Measurements from ENCODE around the gene RAB3C. TPM values are rescaled to one million over a fixed set of nuclear protein-coding genes. Genes with fewer than 3 reads are reported as not detected.

RAB3C gene
- total and polyA plus RNA-seq, 2 donors (not counting 1 experiment from before 2014, with no cell fraction given), result not detected

GRCh38 chr5:58543723-58544122 lies 39.2 kb upstream of the RAB3C start:
- DNase-seq (ENCODE audit: low read depth in 2 of 2), result no peak
- Histone ChIP-seq H3K79me2 (ENCODE audit: control insufficient read depth, insufficient read depth, low read length) (no peaks in the 10 kb centered on the region), H2AFZ (ENCODE audit: low read length) (no peak overlapping the region)

GRCh38 chr5:58544195-58544594 lies 38.7 kb upstream of the RAB3C start:
- Histone ChIP-seq H3K9ac (ENCODE audit: insufficient read depth, low read length) (no peak overlapping the region), H4K20me1 (ENCODE audit: control insufficient read depth, extremely low read depth, insufficient read depth, low read length) (no peaks in the 10 kb centered on the region), H3K27ac (ENCODE audit: insufficient read depth, low read length) (no peak overlapping the region), H3K4me3 (replicated peaks in 1 of 4; ENCODE audit: control extremely low read depth in 1 of 4, insufficient read depth in 1 of 4, low read depth in 3 of 4, low read length in 4 of 4) (no peak overlapping the region), H3K4me2 (ENCODE audit: extremely low read depth, insufficient read depth, low read length) (no peak overlapping the region), H3K27me3 (ENCODE audit: control insufficient read depth, insufficient read depth, low read length) (no peaks in the 10 kb centered on the region), H3K9me3 (ENCODE audit: control insufficient read depth, insufficient read depth, low read depth, low read length) (no peaks in the 10 kb centered on the region), H2AFZ (ENCODE audit: low read length) (no peak overlapping the region), H3K4me1 (ENCODE audit: control insufficient read depth, extremely low read depth, insufficient read depth, low read length) (no peaks in the 10 kb centered on the region), H3K36me3 (ENCODE audit: control insufficient read depth, insufficient read depth, low read length) (no peaks in the 10 kb centered on the region), H3K79me2 (ENCODE audit: control insufficient read depth, insufficient read depth, low read length) (no peaks in the 10 kb centered on the region)
- no peak for TF ChIP-seq EZH2 (IDR thresholded peaks at IDR 0.05; ENCODE audit: low read length, missing control alignments)
- TF ChIP-seq CTCF (conservative IDR thresholded peaks at IDR 0.05 in 1 of 2, IDR thresholded peaks at IDR 0.05 in 1 of 2; ENCODE audit: low read depth in 1 of 2, low read length in 2 of 2), result no peak
- no peak for DNase-seq (ENCODE audit: low read depth in 2 of 2)

More at GRCh38 chr5:58543723-58544122, 39.2 kb upstream of the RAB3C start:
- H3K4me2 ChIP-seq (ENCODE audit: extremely low read depth, insufficient read depth, low read length), result no peak overlapping the region
- H3K4me1 ChIP-seq (ENCODE audit: control insufficient read depth, extremely low read depth, insufficient read depth, low read length), result no peaks in the 10 kb centered on the region
- no peaks in the 10 kb centered on the region for H4K20me1 ChIP-seq (ENCODE audit: control insufficient read depth, extremely low read depth, insufficient read depth, low read length)
- no peak overlapping the region for H3K4me3 ChIP-seq (replicated peaks in 1 of 4; ENCODE audit: control extremely low read depth in 1 of 4, insufficient read depth in 1 of 4, low read depth in 3 of 4, low read length in 4 of 4)
- H3K27me3 ChIP-seq (ENCODE audit: control insufficient read depth, insufficient read depth, low read length), result no peaks in the 10 kb centered on the region
- H3K9me3 ChIP-seq (ENCODE audit: control insufficient read depth, insufficient read depth, low read depth, low read length), result no peaks in the 10 kb centered on the region
- H3K9ac ChIP-seq (ENCODE audit: insufficient read depth, low read length), result no peak overlapping the region
- TF ChIP-seq EZH2 (IDR thresholded peaks at IDR 0.05; ENCODE audit: low read length, missing control alignments) (no peak), CTCF (conservative IDR thresholded peaks at IDR 0.05 in 1 of 2, IDR thresholded peaks at IDR 0.05 in 1 of 2; ENCODE audit: low read depth in 1 of 2, low read length in 2 of 2) (no peak)
- H3K27ac ChIP-seq (ENCODE audit: insufficient read depth, low read length), result no peak overlapping the region
- H3K36me3 ChIP-seq (ENCODE audit: control insufficient read depth, insufficient read depth, low read length), result no peaks in the 10 kb centered on the region

GRCh38 chr5:58544926-58545325 lies 37.9 kb upstream of the RAB3C start:
- Histone ChIP-seq H3K36me3 (ENCODE audit: control insufficient read depth, insufficient read depth, low read length) (no peaks in the 10 kb centered on the region), H3K9ac (ENCODE audit: insufficient read depth, low read length) (no peak overlapping the region), H3K27ac (ENCODE audit: insufficient read depth, low read length) (no peak overlapping the region), H4K20me1 (ENCODE audit: control insufficient read depth, extremely low read depth, insufficient read depth, low read length) (no peaks in the 10 kb centered on the region), H3K4me1 (ENCODE audit: control insufficient read depth, extremely low read depth, insufficient read depth, low read length) (no peaks in the 10 kb centered on the region), H3K79me2 (ENCODE audit: control insufficient read depth, insufficient read depth, low read length) (no peaks in the 10 kb centered on the region), H3K27me3 (ENCODE audit: control insufficient read depth, insufficient read depth, low read length) (no peaks in the 10 kb centered on the region), H2AFZ (ENCODE audit: low read length) (no peak overlapping the region), H3K4me2 (ENCODE audit: extremely low read depth, insufficient read depth, low read length) (no peak overlapping the region), H3K4me3 (replicated peaks in 1 of 4; ENCODE audit: control extremely low read depth in 1 of 4, insufficient read depth in 1 of 4, low read depth in 3 of 4, low read length in 4 of 4) (no peak overlapping the region), H3K9me3 (ENCODE audit: control insufficient read depth, insufficient read depth, low read depth, low read length) (no peaks in the 10 kb centered on the region)
- DNase-seq (ENCODE audit: low read depth in 2 of 2), result no peak
- TF ChIP-seq CTCF (conservative IDR thresholded peaks at IDR 0.05 in 1 of 2, IDR thresholded peaks at IDR 0.05 in 1 of 2; ENCODE audit: low read depth in 1 of 2, low read length in 2 of 2) (no peak), EZH2 (IDR thresholded peaks at IDR 0.05; ENCODE audit: low read length, missing control alignments) (no peak)
